ENCODE results near the gene C10orf88.
A peak's percentile ranks its signal among the peaks of the same experiment; 100 is the strongest.

Gene C10orf88, protein sequence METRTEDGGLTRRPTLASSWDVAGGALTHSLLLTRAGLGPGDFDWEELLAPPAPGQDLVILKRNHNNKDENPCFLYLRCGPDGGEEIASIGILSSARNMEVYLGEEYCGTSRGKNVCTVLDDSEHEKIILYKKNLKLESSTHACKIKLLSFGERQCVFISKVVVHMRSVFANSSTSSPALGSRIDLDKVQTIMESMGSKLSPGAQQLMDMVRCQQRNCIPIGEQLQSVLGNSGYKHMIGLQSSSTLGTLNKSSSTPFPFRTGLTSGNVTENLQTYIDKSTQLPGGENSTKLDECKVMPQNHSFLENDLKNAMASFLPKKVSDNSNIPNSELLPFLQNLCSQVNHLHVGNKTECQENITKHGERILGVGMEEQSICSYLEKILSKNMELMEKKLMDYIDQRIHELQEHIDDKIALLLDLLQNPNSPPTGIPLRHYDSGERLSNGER

DNA sequence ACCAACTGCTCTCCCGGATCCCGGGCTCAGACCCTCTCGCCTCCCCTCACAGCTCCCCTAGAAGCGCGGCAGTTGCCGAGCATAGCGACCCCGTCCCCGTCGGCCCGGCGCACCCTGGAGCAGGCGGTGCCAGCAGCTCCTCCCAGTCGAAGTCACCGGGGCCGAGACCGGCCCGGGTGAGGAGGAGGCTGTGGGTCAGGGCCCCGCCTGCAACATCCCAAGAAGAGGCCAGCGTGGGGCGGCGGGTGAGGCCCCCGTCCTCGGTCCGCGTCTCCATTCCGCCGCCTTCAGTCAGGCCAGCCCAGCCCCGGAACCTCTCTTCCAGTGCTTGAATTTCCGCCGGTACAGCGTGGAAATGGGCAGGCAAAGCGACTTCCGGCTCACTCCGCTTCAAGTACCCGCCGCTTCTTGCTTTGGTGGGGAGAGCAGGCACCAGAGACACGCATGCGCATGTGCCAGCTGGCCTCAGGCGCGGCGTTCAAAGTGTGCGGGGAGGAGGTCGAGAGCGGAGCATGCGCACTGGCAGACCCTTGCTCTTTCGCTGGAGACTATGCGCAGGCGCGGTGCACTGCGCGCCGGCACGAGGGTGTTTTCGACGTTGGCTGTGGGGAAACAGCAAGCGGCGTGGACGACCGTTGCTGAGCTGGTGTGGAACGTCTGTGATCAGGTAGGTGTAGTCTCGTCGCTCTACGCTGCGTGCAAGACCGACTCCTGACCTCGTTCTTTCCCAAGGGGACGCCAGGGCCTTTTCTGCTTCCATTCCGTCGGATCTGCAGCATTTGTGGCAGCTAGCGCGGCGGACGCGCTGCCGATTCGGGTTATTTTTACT is at the start of gene C10orf88:
Gene C10orf88 (minus strand): TSS at position 326 of the 829 bp plus-strand sequence. CDS start 49 bp downstream, at position 277.
- DNase-seq: peak; percentile 97

- no peak for DNase-seq
These were observed 47.3 kb upstream of the C10orf88 start for GRCh38 chr10:123001370-123001769.

- DNase-seq: no peak
These were observed 46.1 kb upstream of the C10orf88 start for GRCh38 chr10:123000155-123000554.

DNA sequence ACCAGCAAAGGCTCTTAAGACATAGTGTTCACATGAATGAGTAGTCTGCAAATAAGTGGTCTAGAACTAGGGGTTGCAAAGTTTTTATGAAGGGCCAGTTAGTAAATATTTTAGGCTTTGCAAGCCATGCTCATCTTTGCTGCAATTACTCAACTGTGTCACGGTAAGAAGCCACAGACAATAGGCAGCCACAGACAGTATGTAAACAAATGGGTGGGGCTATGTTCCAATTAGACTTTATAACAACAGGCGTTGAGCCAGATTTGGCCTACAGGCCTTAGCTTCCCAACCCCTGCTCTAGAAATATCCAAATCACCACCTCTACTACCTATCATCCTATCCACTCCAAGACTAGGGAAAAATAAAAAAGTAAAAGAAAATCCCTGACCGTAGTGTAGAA is 45.3 kb upstream of the C10orf88 start:
- no peak for DNase-seq

DNA sequence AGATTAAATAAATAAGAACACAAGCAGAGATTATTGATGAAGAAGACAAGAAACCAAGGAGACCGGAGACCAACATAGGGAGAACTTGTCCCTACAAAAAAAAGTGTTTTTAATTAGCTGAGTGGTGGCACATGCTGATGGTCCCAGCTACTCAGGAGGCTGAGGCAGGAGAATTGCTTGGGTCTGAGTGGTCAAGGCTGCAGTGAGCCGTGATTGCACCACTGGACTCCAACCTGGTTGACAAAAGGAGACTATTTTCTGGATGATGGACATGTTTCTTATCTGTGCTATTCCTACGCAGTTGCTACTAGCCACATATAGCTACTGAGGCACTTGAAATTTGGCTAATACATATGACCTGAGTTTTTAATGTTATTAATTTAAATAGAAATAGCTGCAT is 44.9 kb upstream of the C10orf88 start:
- DNase-seq: no peak

- no peak for DNase-seq
These were observed 44.4 kb upstream of the C10orf88 start for GRCh38 chr10:122998360-122998917.

- no peak for DNase-seq
These were observed 43.8 kb upstream of the C10orf88 start for GRCh38 chr10:122997864-122998263.

GRCh38 chr10:122995936-122996335 is 41.9 kb upstream of the C10orf88 start:
- no peak for DNase-seq

DNA sequence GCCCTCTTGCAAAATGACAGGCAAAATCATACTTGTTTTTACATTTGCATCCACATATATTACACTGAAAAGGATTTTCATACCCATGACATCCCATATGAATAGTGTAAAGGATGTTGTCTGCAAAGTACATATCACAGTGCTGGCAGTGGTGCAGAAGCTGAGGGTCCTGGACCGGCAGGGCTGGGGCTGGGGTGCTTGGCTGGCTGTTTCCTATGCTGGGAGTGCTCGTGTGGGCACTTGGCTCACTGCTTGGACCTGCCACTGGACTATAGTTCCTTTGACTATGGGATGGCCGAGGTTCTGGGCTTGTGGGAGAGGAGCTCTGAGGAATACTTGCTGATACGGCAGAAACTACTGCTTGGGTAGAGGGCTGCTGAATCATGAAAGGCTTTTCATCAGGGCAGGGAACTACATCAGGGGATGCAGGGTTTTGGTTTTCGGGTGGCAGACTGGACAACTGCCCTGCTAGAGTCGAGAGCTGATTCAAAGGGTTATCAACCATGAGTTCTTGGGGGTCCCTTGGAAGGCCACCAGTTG is 39.8 kb upstream of the C10orf88 start:
- no peak for DNase-seq

GRCh38 chr10:122992031-122992585 is 38.1 kb upstream of the C10orf88 start:
- no peak for DNase-seq

GRCh38 chr10:122990278-122990677 is 36.3 kb upstream of the C10orf88 start:
- no peak for DNase-seq

DNA sequence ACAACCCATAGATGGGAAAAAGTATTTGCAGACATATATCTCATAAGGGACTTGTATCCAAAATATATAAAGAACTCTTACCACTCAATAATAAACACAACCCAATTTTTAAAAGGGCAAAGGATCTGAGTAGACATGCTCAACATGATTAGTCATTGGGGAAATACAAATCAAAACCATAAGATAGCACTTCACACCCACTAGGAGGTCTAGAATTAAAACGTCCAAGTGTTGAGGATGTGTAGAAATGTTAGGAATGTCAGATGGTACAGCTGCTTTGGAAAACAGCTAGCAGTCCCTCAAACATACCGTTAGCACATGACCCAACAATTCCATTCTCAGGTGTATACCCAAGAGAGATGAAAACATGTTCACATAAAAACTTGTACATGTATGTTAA is 34.5 kb upstream of the C10orf88 start:
- DNase-seq: no peak

- no peak for DNase-seq
These were observed 32.3 kb upstream of the C10orf88 start for GRCh38 chr10:122986335-122986734.

- DNase-seq: no peak
These were observed 30.7 kb upstream of the C10orf88 start for GRCh38 chr10:122984708-122985107.

DNA sequence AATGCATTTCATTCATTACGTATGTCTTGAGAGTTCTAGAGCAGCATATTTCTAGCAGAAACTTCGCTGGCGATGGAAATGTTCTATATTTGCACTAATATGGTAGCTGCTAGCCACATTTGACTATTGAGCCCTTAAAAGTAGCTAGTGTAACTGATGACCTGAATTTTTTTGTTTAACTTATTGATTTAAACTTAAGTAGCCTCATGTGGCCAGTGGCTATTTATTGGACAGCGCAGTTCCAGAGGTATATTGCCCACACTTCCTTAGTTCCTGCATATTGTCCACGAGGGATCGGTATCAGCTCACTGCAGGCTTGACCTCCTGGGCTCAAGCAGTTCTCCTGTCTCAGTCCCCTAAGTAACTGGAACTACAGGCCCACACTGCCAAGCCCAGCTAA is 29.9 kb upstream of the C10orf88 start:
- no peak for DNase-seq

DNA sequence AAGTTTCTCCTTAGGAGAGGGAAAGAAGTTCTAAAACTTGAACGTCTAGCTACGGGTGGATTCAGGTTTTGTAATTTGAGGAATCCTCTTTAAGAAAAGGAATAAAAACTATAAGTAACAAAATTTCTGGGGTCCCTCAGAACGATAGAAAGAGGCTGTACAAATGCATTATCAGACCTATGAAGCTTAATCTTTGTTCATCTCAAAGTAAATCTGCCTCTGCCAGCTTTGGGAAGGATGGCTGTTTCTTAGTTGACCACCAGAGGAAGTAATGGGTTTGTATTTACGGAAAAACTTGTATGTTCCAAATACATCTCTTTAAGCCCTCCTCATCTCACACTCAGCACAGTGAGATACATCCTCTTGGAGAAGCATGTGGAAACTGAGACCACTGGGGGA is 27.0 kb upstream of the C10orf88 start:
- no peak for DNase-seq

DNA sequence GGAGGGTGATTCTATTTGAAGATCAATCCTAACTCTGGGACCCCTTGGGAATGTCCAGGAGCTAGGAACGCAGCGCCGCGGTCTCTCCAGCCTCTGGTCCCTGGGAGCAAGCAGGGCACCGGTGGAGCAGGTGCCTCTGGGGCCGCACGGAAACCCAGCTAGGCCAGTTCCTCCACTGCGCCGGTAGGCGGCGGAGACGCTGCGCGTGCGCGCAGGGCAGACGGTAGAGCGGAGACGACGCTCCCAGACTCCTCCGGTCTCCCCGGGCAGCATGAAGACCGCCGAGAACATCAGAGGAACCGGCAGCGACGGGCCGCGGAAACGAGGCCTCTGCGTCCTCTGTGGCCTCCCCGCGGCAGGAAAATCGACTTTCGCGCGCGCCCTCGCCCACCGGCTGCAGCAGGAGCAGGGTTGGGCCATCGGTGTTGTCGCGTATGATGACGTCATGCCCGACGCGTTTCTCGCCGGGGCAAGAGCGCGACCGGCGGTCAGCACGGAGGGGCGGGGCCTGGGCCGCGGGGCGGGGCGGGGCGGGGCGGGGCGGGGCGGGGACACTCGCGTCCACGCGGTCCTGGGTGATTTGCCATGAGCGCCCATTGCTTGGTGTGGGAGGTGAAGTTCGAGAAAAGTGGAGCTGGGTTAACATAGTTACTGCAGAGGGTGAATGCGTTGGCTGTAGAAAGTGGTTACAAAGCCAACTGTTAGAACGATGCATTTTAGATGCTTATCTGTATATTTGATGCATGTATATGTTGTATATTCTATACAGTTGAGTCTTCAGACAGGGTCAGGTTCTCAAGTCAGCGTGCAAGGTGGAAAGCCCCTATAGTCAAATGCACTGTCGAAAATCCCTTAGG is 26.4 kb upstream of the C10orf88 start, which contains the start of gene PSTK:
Gene PSTK (plus strand): TSS at position 193 of the 857 bp plus-strand sequence. CDS start 79 bp downstream, at position 272.
- peak; percentile 86 for DNase-seq

DNA sequence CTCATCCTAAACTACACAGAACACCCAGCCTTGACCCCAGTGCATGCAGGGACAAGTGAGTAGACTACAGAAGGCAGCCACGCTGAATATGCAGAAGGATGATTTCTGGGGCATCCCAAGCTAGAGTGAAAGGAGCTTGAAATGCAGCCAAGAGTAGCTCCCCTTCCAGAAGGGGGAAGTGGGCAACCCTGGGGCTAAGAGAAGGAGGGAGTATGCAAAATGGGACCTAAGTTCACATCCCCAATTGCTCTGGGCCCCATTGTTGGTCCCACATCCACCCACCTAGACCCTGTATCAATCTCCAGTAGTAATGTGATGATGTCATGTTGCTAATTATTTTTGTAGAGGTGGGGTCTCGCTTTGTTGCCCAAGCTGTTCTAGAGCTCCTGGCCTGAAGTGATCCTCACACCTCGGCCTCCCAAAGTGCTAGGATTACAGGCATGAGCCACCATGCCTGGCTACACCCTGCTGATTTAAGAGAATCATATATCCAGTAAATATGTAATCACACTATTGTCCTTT is 20.6 kb upstream of the C10orf88 start:
- DNase-seq: no peak

DNA sequence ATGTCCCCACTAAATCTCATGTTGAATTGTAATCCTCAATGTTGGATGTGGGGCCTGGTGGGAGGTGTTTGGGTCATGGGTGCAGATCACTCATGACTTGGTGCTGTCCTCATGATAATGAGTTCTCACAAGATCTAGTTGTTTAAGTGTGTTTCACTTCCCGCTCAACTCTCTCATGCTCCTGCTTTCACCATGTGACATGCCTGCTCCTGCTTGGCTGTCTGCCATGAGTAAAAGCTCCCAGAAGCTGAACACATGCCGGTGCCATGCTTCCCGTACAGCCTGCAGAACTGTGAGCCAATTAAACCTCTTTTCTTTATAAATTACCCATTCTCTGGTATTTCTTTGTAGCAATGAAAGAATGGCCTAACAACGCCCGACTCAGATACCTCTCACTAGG is 20.0 kb upstream of the C10orf88 start:
- no peak for DNase-seq

DNA sequence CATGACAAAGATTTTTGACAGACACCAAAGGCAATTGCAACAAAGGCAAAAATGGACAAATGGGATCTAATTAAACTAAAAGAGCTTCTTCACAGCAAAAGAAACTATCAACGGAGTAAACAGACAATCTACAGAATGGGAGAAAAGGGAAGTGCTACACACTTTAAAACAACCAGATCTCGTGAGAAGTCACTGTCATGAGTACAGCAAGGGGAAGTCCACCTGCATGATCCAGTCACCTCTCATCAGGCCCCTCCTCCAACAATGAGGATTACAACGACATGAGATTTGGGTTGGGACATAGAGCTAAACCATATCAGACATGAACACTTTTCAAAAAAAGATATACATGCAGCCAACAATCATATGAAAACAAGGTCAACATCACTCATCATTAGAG is 14.7 kb upstream of the C10orf88 start:
- no peak for DNase-seq

DNA sequence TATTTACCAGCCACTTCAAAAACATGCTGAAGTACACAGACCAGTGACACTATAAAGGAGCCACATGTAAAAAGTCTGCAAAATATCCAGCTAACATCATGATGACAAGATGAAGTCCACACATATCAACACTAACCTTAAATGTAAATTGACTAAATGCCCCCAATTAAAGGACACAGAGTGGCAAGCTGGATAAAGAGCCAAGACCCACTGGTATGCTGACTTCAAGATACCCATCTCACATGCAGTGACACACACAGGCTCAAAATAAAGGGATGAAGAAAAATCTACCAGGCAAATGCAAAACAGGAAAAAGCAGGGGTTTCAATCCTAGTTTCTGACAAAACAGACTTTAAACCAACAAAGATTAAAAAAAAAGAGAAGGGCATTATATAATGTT is 12.9 kb upstream of the C10orf88 start:
- no peak for DNase-seq

- no peak for DNase-seq
These were observed 8.4 kb upstream of the C10orf88 start for GRCh38 chr10:122962405-122962804.
